GM21447 (cell line): ENCODE results near the gene APMAP.

ENCODE experiments used
- ATAC-seq: cut with Tn5 transposase; IDR thresholded peaks from one replicate; pipeline ENCODE4 v1.9.1; 2021; ENCODE audit not compliant: unreplicated experiment

The APMAP gene, protein sequence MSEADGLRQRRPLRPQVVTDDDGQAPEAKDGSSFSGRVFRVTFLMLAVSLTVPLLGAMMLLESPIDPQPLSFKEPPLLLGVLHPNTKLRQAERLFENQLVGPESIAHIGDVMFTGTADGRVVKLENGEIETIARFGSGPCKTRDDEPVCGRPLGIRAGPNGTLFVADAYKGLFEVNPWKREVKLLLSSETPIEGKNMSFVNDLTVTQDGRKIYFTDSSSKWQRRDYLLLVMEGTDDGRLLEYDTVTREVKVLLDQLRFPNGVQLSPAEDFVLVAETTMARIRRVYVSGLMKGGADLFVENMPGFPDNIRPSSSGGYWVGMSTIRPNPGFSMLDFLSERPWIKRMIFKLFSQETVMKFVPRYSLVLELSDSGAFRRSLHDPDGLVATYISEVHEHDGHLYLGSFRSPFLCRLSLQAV

DNA sequence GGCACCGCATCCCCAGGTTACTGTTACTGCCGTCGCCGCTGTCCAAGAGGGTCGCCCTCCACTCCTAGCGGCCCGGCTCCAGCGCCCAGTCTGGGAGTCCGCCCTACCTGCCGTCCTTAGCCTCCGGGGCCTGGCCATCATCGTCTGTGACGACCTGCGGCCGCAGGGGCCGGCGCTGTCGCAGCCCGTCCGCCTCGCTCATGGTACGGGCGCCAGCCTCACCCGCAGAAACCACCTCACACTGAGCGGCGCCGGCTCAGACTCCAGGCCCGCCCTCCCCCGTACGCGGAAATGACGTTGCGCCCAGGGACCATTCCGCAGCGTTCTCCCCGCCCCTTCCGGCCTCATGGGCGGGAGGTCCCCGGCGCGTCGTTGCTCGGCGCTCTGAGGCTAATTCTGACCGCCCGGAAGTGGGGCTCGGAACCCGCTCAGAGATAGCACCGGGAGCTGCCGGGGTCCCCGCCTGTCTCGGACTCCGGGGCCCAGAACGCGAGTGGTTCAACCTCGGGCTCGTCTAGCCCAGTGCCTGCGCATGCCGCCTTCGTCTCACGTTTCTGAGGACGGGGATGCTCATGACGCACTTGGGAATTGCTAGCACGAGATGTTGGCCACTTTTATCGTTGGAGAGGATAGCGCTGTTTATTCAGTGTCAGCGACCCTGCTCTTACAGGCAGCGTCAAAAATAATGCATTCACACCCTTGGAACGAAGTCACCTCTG is at the start of gene APMAP:
TSS of gene APMAP (minus strand) at position 265 of the 719 bp plus-strand sequence. CDS start at position 202, 63 bp downstream.
- ATAC-seq: peak; percentile 95

DNA sequence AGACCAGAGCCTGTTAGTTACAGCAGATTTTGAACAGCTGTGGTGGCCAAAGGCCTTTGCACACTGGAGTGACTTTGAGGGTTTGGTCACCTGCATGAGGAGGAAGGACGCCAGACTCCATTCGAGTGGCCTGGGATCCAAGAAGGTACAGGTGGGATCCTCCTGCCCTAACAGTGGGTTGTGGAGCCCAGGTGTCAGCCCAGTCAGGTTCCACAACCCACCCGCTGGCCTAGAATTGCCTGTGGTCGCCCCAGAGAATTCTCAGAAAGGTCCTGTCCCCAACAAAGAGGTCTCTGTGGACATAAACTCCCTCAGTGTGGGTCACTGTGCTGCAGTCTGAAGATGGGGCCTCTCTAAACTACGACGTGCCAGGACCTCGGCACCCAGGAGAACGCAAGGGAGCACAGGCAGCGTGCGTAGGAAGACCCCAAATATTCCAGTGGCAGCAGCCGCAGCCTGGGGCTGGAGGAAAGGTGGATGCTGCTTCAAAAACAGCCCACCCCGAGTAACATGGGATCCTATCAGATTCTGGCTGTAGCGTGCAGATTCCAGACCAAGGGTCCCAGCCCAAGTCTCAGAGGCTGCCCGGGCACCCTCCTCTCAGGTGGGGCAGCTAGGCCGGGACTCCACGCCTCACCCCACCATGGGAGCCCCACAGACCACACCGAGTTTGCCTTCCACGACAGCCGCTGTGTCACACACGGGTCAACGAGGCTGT is 49.4 kb upstream of the APMAP start:
- ATAC-seq: no peak

DNA sequence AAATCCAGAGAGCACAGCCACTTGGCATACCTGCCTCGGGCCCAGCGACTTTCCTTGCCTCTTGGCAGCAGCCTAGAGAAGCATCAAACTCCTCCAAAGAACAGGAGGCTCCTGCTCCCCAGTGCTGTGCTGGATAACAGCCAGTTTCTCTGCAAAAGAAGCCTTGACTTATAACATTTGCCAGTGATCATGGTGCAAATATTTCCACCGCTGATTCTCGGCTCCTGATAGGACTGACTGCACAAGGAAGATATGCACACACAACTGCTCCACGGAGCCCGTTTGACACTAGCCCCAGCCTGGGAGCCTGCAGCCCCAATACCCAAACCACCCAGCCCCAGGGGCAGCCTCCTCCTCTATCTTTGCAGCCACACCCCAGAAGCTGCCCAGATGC is 47.9 kb upstream of the APMAP start:
- no peak for ATAC-seq

DNA sequence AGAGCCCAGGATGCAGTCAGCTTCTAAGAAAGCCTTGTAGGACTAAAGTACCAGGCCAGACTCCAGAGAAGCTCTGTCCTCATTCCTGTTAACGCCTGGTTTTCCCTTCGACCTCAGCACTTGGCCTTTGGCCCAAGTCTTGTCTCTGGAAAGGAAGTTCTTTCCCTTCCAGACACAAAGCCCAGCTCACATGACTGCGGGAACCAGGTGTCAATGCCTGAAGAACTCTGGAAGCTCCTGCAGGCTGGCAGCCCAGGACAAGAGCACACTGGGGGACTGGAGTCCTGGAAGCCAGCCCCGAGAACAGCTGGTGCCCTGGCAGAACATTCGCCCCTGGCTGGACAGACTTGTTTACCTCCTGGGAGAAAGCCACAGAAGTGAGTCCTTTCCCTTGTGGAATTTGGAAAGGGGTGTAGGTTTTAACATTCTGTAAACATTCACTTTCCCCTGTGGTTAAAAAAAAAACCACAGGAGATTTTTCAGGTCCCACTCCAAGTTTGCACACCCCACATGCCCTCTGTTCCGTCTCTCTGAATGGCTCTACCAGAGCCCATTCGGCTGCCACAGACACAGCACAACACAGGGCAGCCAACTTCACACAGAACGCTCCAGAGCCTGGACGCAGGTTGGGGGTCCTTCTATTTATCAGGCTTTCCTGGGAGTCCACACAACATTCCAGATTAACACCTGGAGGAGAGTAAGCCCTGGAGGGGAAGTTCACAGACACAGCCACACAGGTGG is 47.3 kb upstream of the APMAP start:
- ATAC-seq: no peak

DNA sequence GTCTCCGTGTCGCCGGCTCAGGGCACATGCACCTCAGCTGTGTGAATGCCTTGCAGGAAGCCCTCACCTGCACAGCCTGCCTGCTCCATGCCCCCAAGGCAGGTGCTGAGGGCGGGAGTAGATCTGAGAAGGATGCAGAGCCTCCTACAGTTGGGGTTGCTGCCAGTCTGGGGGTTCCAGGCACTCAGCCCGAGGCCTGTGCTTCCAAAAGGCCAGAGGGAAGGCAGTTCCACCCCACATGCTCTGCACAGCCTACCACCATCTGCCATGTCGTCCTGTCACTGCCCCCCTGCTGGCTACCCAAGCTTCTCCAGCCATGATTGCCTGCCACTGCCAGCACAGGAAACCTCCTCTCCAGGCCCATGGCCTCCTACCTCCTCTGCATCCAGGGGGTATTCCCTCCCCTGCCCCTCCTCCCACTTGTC is 46.1 kb upstream of the APMAP start:
- no peak for ATAC-seq

DNA sequence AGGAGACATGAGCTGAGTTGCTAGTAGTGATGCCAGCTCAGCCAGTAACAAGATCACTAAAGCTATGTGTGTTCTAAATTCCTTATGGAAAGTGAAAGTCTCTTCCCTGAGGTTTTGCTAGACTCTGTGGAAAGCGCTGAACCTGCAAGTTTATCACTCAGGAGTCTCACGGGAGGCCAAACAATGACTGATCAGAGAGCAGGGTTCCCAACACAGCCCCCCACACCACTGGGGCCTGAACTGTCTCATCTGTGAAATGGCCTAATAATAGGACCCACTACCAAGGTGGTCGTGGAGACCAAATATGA is 45.5 kb upstream of the APMAP start:
- ATAC-seq: no peak

DNA sequence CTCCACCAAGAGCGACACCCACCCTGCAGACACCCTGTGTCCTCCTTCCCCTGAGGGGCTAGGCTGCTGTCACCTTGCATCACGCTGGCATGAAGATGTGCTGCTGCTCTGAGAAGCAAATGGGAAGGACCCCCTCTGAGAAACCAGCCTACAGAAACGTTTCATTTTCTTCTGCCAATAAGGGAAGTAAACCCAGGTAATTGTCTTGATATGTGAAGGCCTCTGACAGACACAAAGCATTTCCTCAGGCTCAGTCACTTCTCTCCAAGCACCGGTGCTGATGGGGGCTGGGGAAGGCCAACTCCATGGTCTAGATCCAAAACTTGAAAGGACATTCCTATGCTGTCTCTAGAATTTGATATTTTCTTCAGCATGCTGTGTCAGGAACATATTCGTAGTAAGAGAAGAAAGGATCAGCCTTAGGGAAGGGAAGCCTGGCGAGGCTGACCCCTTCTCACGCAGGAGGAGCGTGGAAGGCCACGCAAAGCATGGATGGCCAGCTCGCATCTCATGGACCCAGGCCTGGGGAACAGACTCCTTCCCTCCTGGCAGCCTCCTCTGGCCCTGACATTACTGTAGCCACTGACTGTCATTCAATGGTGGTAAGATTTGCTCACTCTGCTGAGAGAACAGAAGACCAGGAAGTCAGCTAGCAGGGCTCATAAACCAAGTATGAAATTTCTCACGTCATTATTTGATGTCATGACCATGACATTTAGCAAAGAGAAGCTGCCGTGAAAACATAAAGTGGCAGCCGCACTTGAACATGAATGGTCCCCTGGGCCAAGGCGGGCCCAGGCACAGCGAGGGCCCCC is 44.9 kb upstream of the APMAP start:
- no peak for ATAC-seq

DNA sequence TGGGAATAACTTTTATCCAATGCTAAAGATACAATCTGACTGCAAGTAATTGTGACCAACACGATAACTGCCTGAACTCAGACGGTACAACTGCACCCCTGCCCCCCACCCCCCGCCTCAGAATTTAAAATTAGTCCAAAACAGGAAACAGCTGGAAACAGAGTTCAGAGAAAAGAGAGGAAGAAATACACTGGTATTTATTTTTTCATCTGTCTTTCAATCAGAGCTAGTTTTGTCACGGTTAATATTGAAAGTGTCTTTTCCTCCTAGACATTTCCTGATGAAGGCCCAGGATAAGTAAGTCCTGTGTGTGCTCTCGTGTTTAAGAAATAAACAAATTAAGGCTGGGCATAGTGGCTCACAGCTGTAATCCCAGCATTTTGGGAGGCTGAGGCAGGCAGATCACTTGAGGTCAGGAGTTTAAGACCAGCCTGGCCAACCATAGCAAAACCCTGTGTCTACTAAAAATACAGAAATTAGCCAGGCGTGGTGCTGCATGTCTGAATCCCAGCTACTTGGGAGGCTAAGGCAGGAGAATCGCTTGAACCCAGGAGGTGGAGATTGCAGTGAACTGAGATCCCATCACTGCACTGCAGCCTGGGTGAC is 43.9 kb upstream of the APMAP start:
- no peak for ATAC-seq

DNA sequence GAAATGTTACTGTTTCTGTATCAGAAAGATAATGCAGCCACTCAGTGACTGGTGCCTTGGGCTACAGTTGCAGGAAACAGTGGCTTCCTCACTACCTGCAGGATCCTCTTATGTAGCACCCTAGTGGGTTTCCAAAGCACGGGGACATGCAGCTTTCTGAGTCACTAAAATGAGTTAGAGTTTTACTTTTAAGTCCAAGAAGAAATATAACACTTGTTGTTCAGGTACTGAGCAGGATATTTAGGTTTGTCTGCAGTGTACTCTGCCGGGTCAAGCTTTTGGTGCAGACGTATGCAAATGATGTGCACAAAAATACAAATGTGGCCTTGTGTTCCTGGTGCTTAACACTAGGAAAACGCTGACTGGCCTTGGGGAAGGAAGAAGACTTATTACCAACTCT is 43.4 kb upstream of the APMAP start:
- no peak for ATAC-seq

DNA sequence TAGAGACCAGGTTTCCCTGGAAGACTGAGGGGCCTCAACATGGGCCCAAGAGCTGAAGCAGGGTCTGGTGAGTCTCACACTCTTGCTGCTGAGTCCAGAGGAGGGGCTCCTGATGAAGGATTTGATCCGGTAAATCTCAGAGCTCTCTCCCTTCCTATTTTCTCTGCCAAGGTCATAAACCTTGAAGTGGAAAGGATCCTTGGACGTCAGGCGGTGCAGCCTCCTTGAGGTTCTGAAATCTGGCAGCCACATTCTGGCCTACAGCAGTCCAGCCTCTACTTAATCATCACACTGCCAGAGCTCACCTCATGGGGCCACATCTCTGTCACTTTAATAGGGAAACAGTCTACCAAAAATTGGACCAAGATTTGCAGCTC is 41.4 kb upstream of the APMAP start:
- no peak for ATAC-seq

DNA sequence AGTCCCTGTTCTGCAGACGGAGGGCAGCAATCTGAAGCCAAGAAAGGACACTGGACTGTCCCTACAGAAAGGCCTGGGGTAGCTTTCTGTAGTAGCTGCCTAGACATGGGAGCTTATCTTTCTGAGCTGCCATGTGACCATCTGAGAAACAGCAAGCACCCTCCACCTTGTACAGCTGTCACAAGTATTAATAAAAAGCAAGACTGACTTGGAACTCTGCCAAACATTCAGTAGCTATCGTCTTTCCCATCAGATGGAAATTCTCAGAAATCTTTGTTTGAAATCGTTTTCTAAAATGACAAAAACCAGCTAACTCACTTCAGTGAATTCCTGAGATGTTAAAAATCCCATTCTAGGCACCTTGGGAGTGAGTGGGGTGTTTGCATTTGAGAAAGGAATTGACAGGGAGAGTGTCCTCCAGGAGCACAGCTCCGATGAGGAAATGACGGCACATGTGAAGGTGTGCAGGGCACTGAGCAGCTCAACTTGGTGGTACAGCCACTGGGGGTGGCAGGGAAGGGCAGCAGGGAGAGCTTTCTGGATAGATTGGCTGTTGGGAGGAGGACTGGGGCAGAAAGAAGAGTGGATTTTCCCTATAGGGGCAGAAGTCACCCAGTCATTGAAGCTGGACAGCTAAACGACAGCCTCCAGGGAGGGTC is 40.8 kb upstream of the APMAP start:
- ATAC-seq: no peak

DNA sequence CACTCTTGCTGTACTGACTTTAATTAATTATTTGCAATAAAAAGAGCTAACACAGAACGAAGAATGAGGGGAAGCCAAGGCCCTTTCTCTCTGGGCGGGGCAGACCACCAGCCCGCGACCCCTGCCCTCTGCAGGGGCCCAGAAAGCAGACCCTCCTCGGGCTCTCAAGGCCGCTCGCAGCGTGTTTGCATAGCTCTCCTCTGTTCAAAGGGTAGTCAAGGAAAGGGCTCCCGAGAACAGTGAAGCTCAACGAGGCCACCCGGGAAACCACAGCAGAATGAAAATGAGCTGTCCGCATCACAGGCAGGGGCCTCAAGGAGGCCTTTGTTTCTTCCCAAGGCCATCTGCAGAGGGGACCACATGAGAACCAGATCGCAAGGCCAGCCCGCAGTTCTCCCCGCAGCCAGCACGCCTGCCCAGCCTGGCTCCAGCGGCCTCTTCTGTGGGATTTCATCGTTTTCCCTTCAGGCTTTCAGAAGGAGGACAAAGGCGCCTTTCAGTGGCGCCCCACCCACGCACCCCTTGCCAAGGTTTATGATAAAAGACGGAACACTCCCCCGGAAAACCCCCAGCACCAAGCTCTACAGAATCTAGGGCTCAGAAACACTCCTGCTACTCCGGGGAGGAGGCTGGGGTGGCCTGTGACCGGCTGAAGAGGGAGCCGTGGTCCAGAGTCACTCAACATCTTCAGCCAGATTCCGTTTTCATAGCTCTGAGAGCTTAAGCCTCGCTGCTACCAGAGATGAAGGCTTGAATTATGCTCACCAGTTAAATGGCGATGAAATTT is 40.1 kb upstream of the APMAP start:
- ATAC-seq: no peak

DNA sequence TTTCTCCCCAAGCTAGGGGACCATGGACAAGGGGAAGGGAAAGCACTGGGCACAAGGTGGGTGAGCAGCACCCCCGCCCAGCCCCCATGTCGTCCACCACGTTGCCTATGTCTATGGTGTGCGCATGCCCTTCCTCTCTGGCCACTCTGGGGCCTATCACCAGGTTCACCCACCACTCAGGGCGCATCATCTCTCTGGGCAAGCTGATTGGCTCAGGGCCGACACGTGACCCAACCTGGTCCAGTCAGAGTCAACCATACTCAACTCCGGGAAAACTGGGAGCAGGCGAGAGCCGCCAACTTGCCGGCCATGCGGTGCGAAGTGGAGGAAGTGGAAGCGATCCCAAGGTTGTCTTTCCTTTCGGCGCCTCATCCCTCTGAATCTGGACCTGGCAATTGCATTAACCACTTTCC is 39.5 kb upstream of the APMAP start:
- ATAC-seq: no peak

DNA sequence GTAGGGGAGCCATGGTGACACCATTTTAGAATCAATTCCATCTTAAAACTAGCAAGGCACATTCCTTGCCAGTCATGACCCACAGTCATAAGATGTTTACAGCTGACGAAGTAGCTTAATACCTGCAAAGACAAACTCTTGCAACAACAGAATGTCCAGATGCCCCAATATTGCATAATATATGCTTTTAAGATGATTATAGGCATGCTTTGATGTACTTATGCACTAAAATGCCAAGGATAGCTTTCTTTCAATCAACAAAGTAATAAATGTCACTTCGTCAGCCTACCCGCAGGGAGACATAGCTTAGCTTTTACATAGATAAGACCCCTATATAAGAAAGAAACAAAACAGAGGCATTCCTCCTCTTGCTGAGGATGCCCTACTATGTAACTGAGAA is 38.7 kb upstream of the APMAP start:
- ATAC-seq: no peak

DNA sequence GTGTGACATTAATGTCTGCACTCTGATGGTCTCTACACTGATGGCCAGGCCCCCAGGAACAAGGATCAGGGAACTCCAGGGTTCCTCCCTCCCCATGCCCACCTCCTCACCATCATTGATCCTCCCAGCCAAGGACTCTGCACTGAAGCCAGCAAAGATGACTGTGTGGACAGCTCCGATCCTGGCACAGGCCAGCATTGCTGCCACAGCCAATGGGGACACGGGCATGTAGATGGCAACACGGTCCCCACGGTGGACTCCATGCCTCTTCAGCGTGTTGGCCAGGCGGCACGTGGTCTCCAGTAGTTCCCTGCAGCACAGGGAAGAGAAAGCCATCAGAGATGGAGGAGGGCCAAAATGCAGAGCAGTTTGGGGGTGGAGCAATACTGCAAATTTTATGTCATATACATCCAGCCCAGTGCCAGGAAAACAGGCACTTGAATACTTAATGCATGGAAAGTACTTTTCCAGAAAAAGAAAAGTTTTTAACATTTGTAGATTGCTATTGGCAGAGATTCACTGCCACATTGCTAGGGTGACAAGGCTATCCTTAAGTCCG is 38.2 kb upstream of the APMAP start:
- no peak for ATAC-seq

DNA sequence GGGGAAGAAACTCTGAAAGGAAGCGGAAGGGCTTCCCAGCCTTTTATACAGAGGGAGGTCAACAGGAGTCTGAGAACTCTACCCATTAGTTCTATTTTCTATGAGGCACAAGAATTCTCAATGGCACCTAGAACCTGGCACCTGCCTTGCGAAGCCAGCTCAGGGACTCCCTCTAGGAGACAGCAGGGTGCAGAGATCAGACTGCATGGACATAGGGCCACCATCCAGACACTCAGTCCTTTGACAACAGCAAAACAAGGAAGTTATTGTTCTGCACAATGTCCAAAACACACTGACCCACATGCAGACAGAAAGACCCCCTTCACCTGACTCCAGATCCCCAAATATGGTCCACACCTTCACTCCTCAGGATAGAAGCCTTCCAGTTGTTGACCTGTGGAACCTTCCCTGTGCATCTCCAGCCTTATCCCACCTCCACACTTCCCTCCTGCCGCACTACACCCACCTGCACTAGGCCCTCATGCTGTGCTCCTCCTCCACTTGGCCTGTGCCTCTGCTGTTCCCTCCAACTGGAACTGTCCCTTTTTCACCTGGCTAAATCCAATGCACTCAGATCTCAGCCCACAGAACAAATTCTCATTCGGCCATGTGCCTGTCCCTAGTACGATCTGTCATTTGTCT is 37.6 kb upstream of the APMAP start:
- no peak for ATAC-seq

DNA sequence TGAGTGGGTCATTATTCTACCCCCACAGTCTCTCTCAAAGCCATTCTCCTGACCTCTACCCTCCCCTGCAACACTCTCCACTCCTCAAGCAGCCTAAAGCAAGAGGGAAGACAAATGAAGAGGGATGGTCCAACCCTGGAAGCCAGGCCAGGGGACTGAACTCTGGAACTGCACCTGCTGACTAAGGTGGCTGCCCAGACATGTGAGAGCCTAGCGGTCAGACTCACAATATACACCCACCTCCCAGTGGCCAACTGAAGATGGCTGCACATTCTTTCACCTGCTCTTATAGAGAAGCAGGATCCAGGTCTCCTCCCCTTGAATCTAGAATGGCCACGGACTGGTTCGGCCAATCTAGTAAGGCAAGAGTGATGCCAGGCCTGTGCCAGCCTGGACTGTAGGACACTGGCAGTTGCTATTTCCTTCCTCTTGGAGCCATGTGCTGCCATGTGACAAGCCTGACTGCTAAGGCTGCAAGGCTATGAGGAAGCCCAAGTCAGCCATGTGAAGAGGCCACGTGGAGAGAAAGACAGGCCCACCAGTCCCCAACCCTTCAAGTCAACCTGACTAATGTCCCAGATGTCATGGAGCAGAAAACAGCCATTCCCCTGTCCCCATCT is 33.5 kb upstream of the APMAP start:
- no peak for ATAC-seq
